ENCODE data around the gene SIT1.

GRCh38 chr9:35656831-35657545 lies 6.3 kb upstream of the SIT1 start:
- TF ChIP-seq CTCF (IDR thresholded peaks at IDR 0.05) (no peak), POLR2A (IDR thresholded peaks at IDR 0.05) (no peak)

Measured in testis (tissue), 2 donors.